Mesenchymal stem cell (in vitro differentiated cells and primary cell): Measurements from ENCODE around the gene KLF15.

Source experiments
- DNase-seq: peaks from one replicate; pipeline ENCODE4 v3.0.0-alpha.2; 2013
- H2AFZ ChIP-seq: one replicate; pipeline ENCODE4 v1.6.1; 2013; ENCODE audit warnings: low read depth, mild to moderate bottlenecking, control low read depth, inconsistent platforms, low read length, moderate library complexity
- H2AK5ac ChIP-seq: 2 replicates; pipeline ENCODE4 v1.6.1; 2013; ENCODE audit warnings: low read length, moderate library complexity, mild to moderate bottlenecking, inconsistent platforms; ENCODE audit not compliant: severe bottlenecking
- H2BK120ac ChIP-seq: one replicate; pipeline ENCODE4 v1.6.1; 2013; ENCODE audit warnings: low read depth, mild to moderate bottlenecking, inconsistent platforms, low read length, moderate library complexity
- H2BK12ac ChIP-seq, 2 experiments: one replicate each; pipeline ENCODE4 v1.6.1; 2013; ENCODE audit warnings: inconsistent platforms in 2 of 2, low read length in 2 of 2, mild to moderate bottlenecking in 2 of 2, moderate library complexity in 2 of 2, control low read depth in 1 of 2
- H2BK15ac ChIP-seq: one replicate; pipeline ENCODE4 v1.6.1; 2013; ENCODE audit warnings: mild to moderate bottlenecking, low read depth, inconsistent platforms; ENCODE audit not compliant: poor library complexity, severe bottlenecking
- H2BK5ac ChIP-seq: 2 replicates; pipeline ENCODE4 v1.6.1; 2013; ENCODE audit warnings: low read depth, mild to moderate bottlenecking, low read length, control low read depth, inconsistent platforms; ENCODE audit not compliant: poor library complexity, severe bottlenecking
- H3K14ac ChIP-seq, 2 experiments: one replicate each; pipeline ENCODE4 v1.6.1; 2013; ENCODE audit warnings: inconsistent platforms in 2 of 2, low read length in 2 of 2, control low read depth in 1 of 2, mild to moderate bottlenecking in 1 of 2, moderate library complexity in 1 of 2
- H3K18ac ChIP-seq, 2 experiments: one replicate each; pipeline ENCODE4 v1.6.1; 2013; ENCODE audit warnings: inconsistent platforms in 2 of 2, low read length in 2 of 2, control low read depth in 1 of 2, low read depth in 1 of 2, mild to moderate bottlenecking in 1 of 2
- H3K23ac ChIP-seq, 2 experiments: one replicate each; pipeline ENCODE4 v1.6.1; 2013; ENCODE audit warnings: inconsistent platforms in 2 of 2, low read length in 2 of 2, mild to moderate bottlenecking in 2 of 2, moderate library complexity in 2 of 2, control low read depth in 1 of 2
- H3K27ac ChIP-seq: 2 replicates; pipeline ENCODE4 v1.5.1; 2013; ENCODE audit warnings: mild to moderate bottlenecking, moderate library complexity, low read length, control low read depth, inconsistent platforms; ENCODE audit not compliant: poor library complexity, severe bottlenecking
- H3K27me3 ChIP-seq, 2 experiments: 2 replicates each; pipeline versions ENCODE4 v1.6.1 to v1.7.0; 2013; ENCODE audit warnings: low read length in 2 of 2, mild to moderate bottlenecking in 2 of 2, moderate library complexity in 2 of 2, control low read depth in 1 of 2, inconsistent platforms in 1 of 2; ENCODE audit not compliant: control insufficient read depth in 1 of 2, insufficient read depth in 1 of 2
- H3K36me3 ChIP-seq, 2 experiments: 2 replicates each; pipeline versions ENCODE4 v1.6.1 to v1.7.0; 2013; ENCODE audit warnings: low read length in 2 of 2, control low read depth in 1 of 2, inconsistent platforms in 1 of 2, low read depth in 1 of 2, mild to moderate bottlenecking in 1 of 2; ENCODE audit not compliant: insufficient read depth in 2 of 2, control insufficient read depth in 1 of 2
- H3K4ac ChIP-seq, 2 experiments: one replicate each; pipeline ENCODE4 v1.6.1; 2013; ENCODE audit warnings: inconsistent platforms in 2 of 2, low read length in 2 of 2, mild to moderate bottlenecking in 2 of 2, moderate library complexity in 2 of 2, control low read depth in 1 of 2, low read depth in 1 of 2
- H3K4me1 ChIP-seq: 2 replicates; pipeline ENCODE4 v1.6.1; 2013; ENCODE audit warnings: low read depth, low read length, control low read depth; ENCODE audit not compliant: control insufficient read depth, insufficient read depth
- H3K4me2 ChIP-seq: 2 replicates; pipeline ENCODE4 v1.6.1; 2013; ENCODE audit warnings: low read length, mild to moderate bottlenecking, inconsistent platforms; ENCODE audit not compliant: poor library complexity, severe bottlenecking
- H3K4me3 ChIP-seq, 2 experiments: 2 replicates each; pipeline versions ENCODE4 v1.5.1 to v1.7.0; 2013; ENCODE audit warnings: low read length in 2 of 2, mild to moderate bottlenecking in 2 of 2, control low read depth in 1 of 2, low read depth in 1 of 2; ENCODE audit not compliant: insufficient read depth in 1 of 2
- H3K79me1 ChIP-seq: replicated peaks from 2 replicates; pipeline ENCODE4 v1.6.1; 2013; ENCODE audit warnings: mild to moderate bottlenecking, control low read depth, low read length, inconsistent platforms; ENCODE audit not compliant: poor library complexity, severe bottlenecking
- H3K9ac ChIP-seq: 2 replicates; pipeline ENCODE4 v1.7.0; 2013; ENCODE audit warnings: mild to moderate bottlenecking, low read length, moderate library complexity
- H3K9me3 ChIP-seq: 2 replicates; pipeline ENCODE4 v1.7.0; 2013; ENCODE audit warnings: mild to moderate bottlenecking, low read length; ENCODE audit not compliant: control insufficient read depth
- H4K8ac ChIP-seq: one replicate; pipeline ENCODE4 v1.6.1; 2013; ENCODE audit warnings: inconsistent platforms, mild to moderate bottlenecking, low read length, moderate library complexity
- H4K91ac ChIP-seq: one replicate; pipeline ENCODE4 v1.6.1; 2013; ENCODE audit warnings: mild to moderate bottlenecking, low read length, inconsistent platforms
- WGBS: methylation state at CpG from one replicate; pipeline ENCODE4 v1.1.7; 2013; ENCODE audit warnings: mixed read lengths; 5-methylcytosine and 5-hydroxymethylcytosine counted together

KLF15 gene

GRCh38 chr3:126365351-126366277 lies 8.4 kb upstream of the KLF15 start:
- no peak overlapping the region for H3K4me2 ChIP-seq
- no peak overlapping the region for H3K14ac ChIP-seq
- no peak overlapping the region for H3K23ac ChIP-seq
- no peak overlapping the region for H3K18ac ChIP-seq
- H3K27ac ChIP-seq, result no peak overlapping the region
- H3K79me1 ChIP-seq, result no peaks in the 10 kb centered on the region
- H2BK120ac ChIP-seq, result no peak overlapping the region
- no peak overlapping the region for H3K4me3 ChIP-seq
- H3K36me3 ChIP-seq, result no peaks in the 10 kb centered on the region
- H2BK15ac ChIP-seq, result no peak overlapping the region
- H4K91ac ChIP-seq, result no peak overlapping the region
- H3K4me1 ChIP-seq, result peaks cover 14% of the 10 kb centered on the region
- no peak overlapping the region for H2BK5ac ChIP-seq
- H3K27me3 ChIP-seq, result peaks cover 36 to 39% of the 10 kb centered on the region in 2 experiments
- H3K4ac ChIP-seq, result no peak overlapping the region
- no peak overlapping the region for H2AFZ ChIP-seq
- 78% methylated on average over 11 of the region's 11 CpGs for WGBS
- H3K9me3 ChIP-seq, result no peaks in the 10 kb centered on the region
- no peak for DNase-seq
- no peak overlapping the region for H2AK5ac ChIP-seq
- H2BK12ac ChIP-seq, result no peak overlapping the region
- H4K8ac ChIP-seq, result no peak overlapping the region
- H3K9ac ChIP-seq, result no peak overlapping the region

- Histone ChIP-seq H2BK5ac (no peak overlapping the region), H3K18ac (no peak overlapping the region), H2AK5ac (no peak overlapping the region), H3K79me1 (no peaks in the 10 kb centered on the region), H4K8ac (no peak overlapping the region), H3K4ac (no peak overlapping the region), H2BK120ac (no peak overlapping the region), H3K14ac (no peak overlapping the region), H3K4me3 (no peak overlapping the region), H3K9ac (no peak overlapping the region), H3K27ac (no peak overlapping the region), H3K36me3 (no peaks in the 10 kb centered on the region), H4K91ac (no peak overlapping the region), H3K4me1 (peaks cover 14% of the 10 kb centered on the region), H3K23ac (no peak overlapping the region), H2AFZ (no peak overlapping the region), H3K9me3 (peaks cover 1% of the 10 kb centered on the region), H2BK12ac (no peak overlapping the region), H3K4me2 (no peak overlapping the region), H3K27me3 (peaks cover 44 to 47% of the 10 kb centered on the region in 2 experiments), H2BK15ac (no peak overlapping the region)
- 74% methylated on average over 5 of the region's 5 CpGs for WGBS
- DNase-seq, result no peak
Measured at GRCh38 chr3:126364731-126365301, 7.6 kb upstream of the KLF15 start.

- Histone ChIP-seq H3K4me3 (no peak overlapping the region), H2BK12ac (no peak overlapping the region), H3K4me2 (no peak overlapping the region), H3K18ac (no peak overlapping the region), H2BK120ac (no peak overlapping the region), H3K27me3 (peaks cover 49 to 53% of the 10 kb centered on the region in 2 experiments), H3K36me3 (no peaks in the 10 kb centered on the region), H2AK5ac (no peak overlapping the region), H3K9ac (no peak overlapping the region), H4K91ac (no peak overlapping the region), H3K9me3 (peaks cover 7% of the 10 kb centered on the region), H4K8ac (peak overlapping the region; percentile 35), H3K23ac (no peak overlapping the region), H3K4ac (no peak overlapping the region), H2AFZ (no peak overlapping the region), H2BK5ac (no peak overlapping the region), H3K14ac (no peak overlapping the region), H2BK15ac (no peak overlapping the region), H3K4me1 (peaks cover 14% of the 10 kb centered on the region), H3K27ac (no peak overlapping the region), H3K79me1 (no peaks in the 10 kb centered on the region)
- WGBS, result 82% methylated on average over 8 of the region's 9 CpGs
- DNase-seq, result no peak
Measured at GRCh38 chr3:126364130-126364695, 7.0 kb upstream of the KLF15 start.

GRCh38 chr3:126361211-126361610 lies 4.0 kb upstream of the KLF15 start:
- Histone ChIP-seq H3K36me3 (no peaks in the 10 kb centered on the region), H2BK5ac (no peak overlapping the region), H2AK5ac (no peak overlapping the region), H3K9me3 (peaks cover 10% of the 10 kb centered on the region), H2BK15ac (no peak overlapping the region), H3K18ac (no peak overlapping the region), H3K27ac (no peak overlapping the region), H4K91ac (no peak overlapping the region), H3K27me3 (peaks cover 66 to 68% of the 10 kb centered on the region in 2 experiments), H3K14ac (no peak overlapping the region), H3K4me1 (peaks cover 22% of the 10 kb centered on the region), H2BK12ac (no peak overlapping the region), H3K4ac (no peak overlapping the region), H4K8ac (no peak overlapping the region), H3K79me1 (no peaks in the 10 kb centered on the region), H3K4me3 (no peak overlapping the region), H3K23ac (no peak overlapping the region), H2AFZ (no peak overlapping the region), H2BK120ac (no peak overlapping the region), H3K9ac (no peak overlapping the region), H3K4me2 (no peak overlapping the region)
- DNase-seq, result no peak
- WGBS, result 88% methylated on average over 9 of the region's 9 CpGs
